ENCODE data around the gene UBIAD1. TPM values are rescaled to one million over a fixed set of nuclear protein-coding genes. Genes with fewer than 3 reads are reported as not detected.

The UBIAD1 gene
- total RNA-seq, 1 experiment from 2014 or later, result 13.6 TPM

DNA sequence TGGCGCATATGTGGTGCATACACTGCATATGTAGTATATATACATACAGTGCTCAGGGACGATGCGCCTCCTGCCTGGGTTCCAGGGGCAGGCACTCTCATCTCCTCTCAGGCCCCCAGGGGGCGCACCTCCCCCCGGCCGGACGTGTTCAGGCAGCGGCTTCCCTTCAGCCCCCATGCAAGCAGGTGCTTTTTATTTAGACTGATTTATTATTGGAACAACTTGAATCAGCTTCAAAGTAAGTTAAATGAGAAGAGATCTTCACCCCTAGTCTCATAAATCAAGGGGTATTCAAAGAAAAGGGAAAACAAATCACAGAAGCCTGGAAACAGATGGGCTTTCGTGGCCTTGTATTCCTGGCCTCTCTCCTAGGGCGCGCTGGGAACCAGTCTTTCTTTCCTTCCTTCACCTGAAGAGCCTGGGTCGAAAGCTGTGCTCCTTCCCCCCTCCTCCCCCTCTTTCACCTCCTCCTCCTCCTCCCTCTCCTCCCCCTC lies 64.6 kb downstream of the UBIAD1 start:
- DNase-seq (ENCODE audit: extremely low read depth, low read depth), result peak; percentile 13

Small RNAs within 50 kb of the gene (small RNA-seq; reads per million reads assigned to genes)
- gene RNU6-291P (0 reads per million in 2 experiments), gene RPL39P6 (0 reads per million in 2 experiments)

Other genes with a start within 250 kb of the UBIAD1 start
- gene MASP2, start 226.0 kb upstream of the UBIAD1 start, total RNA-seq (2014; rRNA removed; shearing (Covaris generic)), result not detected in 2 replicates
- gene SRM, start 213.2 kb upstream of the UBIAD1 start, total RNA-seq (2014; rRNA removed; shearing (Covaris generic)), result 40.3 and 49.8 TPM in 2 replicates
- 54.4 and 57.3 TPM in 2 replicates for gene EXOSC10, start 173.3 kb upstream of the UBIAD1 start, total RNA-seq (2014; rRNA removed; shearing (Covaris generic))
- not detected in 2 replicates for gene ANGPTL7, start 83.8 kb upstream of the UBIAD1 start, total RNA-seq (2014; rRNA removed; shearing (Covaris generic))
- 29.3 and 30.0 TPM in 2 replicates for gene MTOR, start 10.6 kb upstream of the UBIAD1 start, total RNA-seq (2014; rRNA removed; shearing (Covaris generic))
- gene DISP3, start 206.0 kb downstream of the UBIAD1 start, total RNA-seq (2014; rRNA removed; shearing (Covaris generic)), result 0.03 and 0.07 TPM in 2 replicates

All from NCI-H460 (cell line).